ENCODE results near the gene UPP1.

The UPP1 gene

DNA sequence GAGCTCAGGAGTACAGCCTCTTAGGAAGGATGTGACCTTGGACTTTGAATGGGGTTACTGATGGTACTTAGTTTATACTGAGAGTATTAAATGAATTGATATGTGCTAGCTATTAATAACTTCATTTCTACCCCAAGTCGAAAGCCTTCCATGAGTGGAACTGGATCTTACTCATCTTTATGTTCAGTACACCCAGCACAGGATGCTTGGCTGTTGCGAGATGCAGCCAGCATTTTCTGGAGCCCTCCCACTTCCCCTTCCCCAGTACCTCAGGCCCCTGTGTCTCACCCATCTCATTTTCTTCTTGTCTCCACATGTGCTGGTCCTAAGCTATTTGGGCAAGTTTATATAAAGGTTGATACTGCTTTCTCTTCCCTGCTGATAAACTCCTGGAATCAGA lies 7.2 kb downstream of the UPP1 start:
- H3F3A ChIP-seq (ENCODE audit: insufficient read depth, low read length): no peaks in the 10 kb centered on the region
- TF ChIP-seq, protein P1, sequence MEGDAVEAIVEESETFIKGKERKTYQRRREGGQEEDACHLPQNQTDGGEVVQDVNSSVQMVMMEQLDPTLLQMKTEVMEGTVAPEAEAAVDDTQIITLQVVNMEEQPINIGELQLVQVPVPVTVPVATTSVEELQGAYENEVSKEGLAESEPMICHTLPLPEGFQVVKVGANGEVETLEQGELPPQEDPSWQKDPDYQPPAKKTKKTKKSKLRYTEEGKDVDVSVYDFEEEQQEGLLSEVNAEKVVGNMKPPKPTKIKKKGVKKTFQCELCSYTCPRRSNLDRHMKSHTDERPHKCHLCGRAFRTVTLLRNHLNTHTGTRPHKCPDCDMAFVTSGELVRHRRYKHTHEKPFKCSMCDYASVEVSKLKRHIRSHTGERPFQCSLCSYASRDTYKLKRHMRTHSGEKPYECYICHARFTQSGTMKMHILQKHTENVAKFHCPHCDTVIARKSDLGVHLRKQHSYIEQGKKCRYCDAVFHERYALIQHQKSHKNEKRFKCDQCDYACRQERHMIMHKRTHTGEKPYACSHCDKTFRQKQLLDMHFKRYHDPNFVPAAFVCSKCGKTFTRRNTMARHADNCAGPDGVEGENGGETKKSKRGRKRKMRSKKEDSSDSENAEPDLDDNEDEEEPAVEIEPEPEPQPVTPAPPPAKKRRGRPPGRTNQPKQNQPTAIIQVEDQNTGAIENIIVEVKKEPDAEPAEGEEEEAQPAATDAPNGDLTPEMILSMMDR (IDR thresholded peaks at IDR 0.05; ENCODE audit: low read length): no peak
- no peak overlapping the region for H3K4me2 ChIP-seq (ENCODE audit: low read length)
- no peak overlapping the region for H3K4me3 ChIP-seq (ENCODE audit: low read depth, low read length, poor library complexity, severe bottlenecking)
- no peaks in the 10 kb centered on the region for H4K20me1 ChIP-seq (ENCODE audit: insufficient read depth, low read length)
- no peaks in the 10 kb centered on the region for H3K27me3 ChIP-seq (ENCODE audit: insufficient read depth, low read length)
- no peak overlapping the region for H2AFZ ChIP-seq (ENCODE audit: low read length)
- H3K36me3 ChIP-seq (ENCODE audit: insufficient read depth, low read length): no peaks in the 10 kb centered on the region
- no peak overlapping the region for H3K27ac ChIP-seq (ENCODE audit: low read depth, low read length, poor library complexity, severe bottlenecking)
- no peaks in the 10 kb centered on the region for H3K9me2 ChIP-seq (ENCODE audit: low read depth, low read length)
- no peaks in the 10 kb centered on the region for H3K79me2 ChIP-seq (ENCODE audit: insufficient read depth, low read length)
- no peaks in the 10 kb centered on the region for H3K4me1 ChIP-seq (ENCODE audit: insufficient read depth, low read length, severe bottlenecking)
- no peak overlapping the region for H3K9ac ChIP-seq (ENCODE audit: low read length)
- H3K9me3 ChIP-seq (ENCODE audit: low read length): no peaks in the 10 kb centered on the region

GRCh38 chr7:48097521-48098231 lies 8.6 kb downstream of the UPP1 start:
- Histone ChIP-seq H3K27ac (ENCODE audit: low read depth, low read length, poor library complexity, severe bottlenecking) (no peak overlapping the region), H3K27me3 (ENCODE audit: insufficient read depth, low read length) (no peaks in the 10 kb centered on the region)

GRCh38 chr7:48098846-48099245 lies 9.8 kb downstream of the UPP1 start:
- Histone ChIP-seq H3K4me3 (ENCODE audit: low read depth, low read length, poor library complexity, severe bottlenecking) (no peak overlapping the region), H3K79me2 (ENCODE audit: insufficient read depth, low read length) (no peaks in the 10 kb centered on the region), H3K36me3 (ENCODE audit: insufficient read depth, low read length) (peaks cover 17% of the 10 kb centered on the region), H3K9ac (ENCODE audit: low read length) (no peak overlapping the region), H3K4me2 (ENCODE audit: low read length) (no peak overlapping the region), H3K9me3 (ENCODE audit: low read length) (no peaks in the 10 kb centered on the region), H3F3A (ENCODE audit: insufficient read depth, low read length) (no peaks in the 10 kb centered on the region), H3K9me2 (ENCODE audit: low read depth, low read length) (no peaks in the 10 kb centered on the region), H3K27ac (ENCODE audit: low read depth, low read length, poor library complexity, severe bottlenecking) (no peak overlapping the region), H4K20me1 (ENCODE audit: insufficient read depth, low read length) (no peaks in the 10 kb centered on the region), H2AFZ (ENCODE audit: low read length) (no peak overlapping the region), H3K4me1 (ENCODE audit: insufficient read depth, low read length, severe bottlenecking) (no peaks in the 10 kb centered on the region), H3K27me3 (ENCODE audit: insufficient read depth, low read length) (no peaks in the 10 kb centered on the region)
- TF ChIP-seq, protein P1 (IDR thresholded peaks at IDR 0.05; ENCODE audit: low read length): no peak
- TF ChIP-seq EZH2 (IDR thresholded peaks at IDR 0.05; ENCODE audit: borderline replicate concordance, low read length): no peak

More at GRCh38 chr7:48097521-48098231, 8.6 kb downstream of the UPP1 start:
- Histone ChIP-seq H3K4me2 (ENCODE audit: low read length) (no peak overlapping the region), H3K9me2 (ENCODE audit: low read depth, low read length) (no peaks in the 10 kb centered on the region), H4K20me1 (ENCODE audit: insufficient read depth, low read length) (no peaks in the 10 kb centered on the region), H3F3A (ENCODE audit: insufficient read depth, low read length) (no peaks in the 10 kb centered on the region), H3K9me3 (ENCODE audit: low read length) (no peaks in the 10 kb centered on the region), H3K4me1 (ENCODE audit: insufficient read depth, low read length, severe bottlenecking) (no peaks in the 10 kb centered on the region), H2AFZ (ENCODE audit: low read length) (no peak overlapping the region), H3K36me3 (ENCODE audit: insufficient read depth, low read length) (peaks cover 11% of the 10 kb centered on the region), H3K79me2 (ENCODE audit: insufficient read depth, low read length) (no peaks in the 10 kb centered on the region), H3K9ac (ENCODE audit: low read length) (no peak overlapping the region), H3K4me3 (ENCODE audit: low read depth, low read length, poor library complexity, severe bottlenecking) (no peak overlapping the region)
- TF ChIP-seq, protein P1 (IDR thresholded peaks at IDR 0.05; ENCODE audit: low read length): no peak
- no peak for TF ChIP-seq EZH2 (IDR thresholded peaks at IDR 0.05; ENCODE audit: borderline replicate concordance, low read length)

Data from OCI-LY1 (cell line).